Stimulated activated naive CD8-positive, alpha-beta T cell treated with anti-CD3 and anti-CD28 coated beads, Interleukin-15, Interleukin-2, amounts not matched to agents 100 U/mL and 50 U/mL, for 24 hours (primary cell): ENCODE measurements around the gene MAPK1IP1L.
A peak's percentile ranks its signal among the peaks of the same experiment; 100 is the strongest.
"Not testable (repeated sequence)": the region's sequence is repeated elsewhere in the genome, so short reads cannot be mapped to it uniquely, and the experiment has no call there.

Source experiments
- ATAC-seq: fragments of 150-1000 bp; cut with Tn5 transposase; one replicate; pipeline ENCODE4 v1.10.0; 2021
- DNase-seq: peaks from one replicate; pipeline ENCODE4 v3.0.0; 2021

The MAPK1IP1L gene

GRCh38 chr14:55057919-55058318 lies 6.5 kb downstream of the MAPK1IP1L start:
- DNase-seq (no peak), ATAC-seq (no peak)

- no peak for DNase-seq
- ATAC-seq, result no peak
Measured at GRCh38 chr14:55059333-55059732, 7.9 kb downstream of the MAPK1IP1L start.

- ATAC-seq, result no peak
- no peak for DNase-seq
Measured at GRCh38 chr14:55062517-55063351, 11.3 kb downstream of the MAPK1IP1L start.

GRCh38 chr14:55064896-55065295 lies 13.4 kb downstream of the MAPK1IP1L start:
- not testable (repeated sequence) for ATAC-seq, DNase-seq

GRCh38 chr14:55065411-55065810 lies 14.0 kb downstream of the MAPK1IP1L start:
- DNase-seq (no peak), ATAC-seq (no peak)

- DNase-seq (no peak), ATAC-seq (no peak)
Measured at GRCh38 chr14:55066223-55066622, 14.8 kb downstream of the MAPK1IP1L start.

GRCh38 chr14:55070981-55071411 lies 19.5 kb downstream of the MAPK1IP1L start:
- ATAC-seq, result no peak

GRCh38 chr14:55071870-55072640 lies 20.6 kb downstream of the MAPK1IP1L start:
- ATAC-seq (peak; percentile 89), DNase-seq (peak; percentile 19)

More at GRCh38 chr14:55070981-55071411, 19.5 kb downstream of the MAPK1IP1L start:
- DNase-seq, result no peak

- DNase-seq (no peak), ATAC-seq (no peak)
Measured at GRCh38 chr14:55073856-55074255, 22.4 kb downstream of the MAPK1IP1L start.

GRCh38 chr14:55074662-55075061 lies 23.2 kb downstream of the MAPK1IP1L start:
- no peak for DNase-seq
- no peak for ATAC-seq

- DNase-seq, result no peak
- no peak for ATAC-seq
Measured at GRCh38 chr14:55075628-55076175, 24.3 kb downstream of the MAPK1IP1L start.

- DNase-seq, result no peak
- peak; percentile 34 for ATAC-seq
Measured at GRCh38 chr14:55077170-55078151, 26.0 kb downstream of the MAPK1IP1L start.

GRCh38 chr14:55079961-55080360 lies 28.5 kb downstream of the MAPK1IP1L start:
- ATAC-seq, DNase-seq: not testable (repeated sequence)

GRCh38 chr14:55084401-55085059 lies 33.1 kb downstream of the MAPK1IP1L start:
- ATAC-seq (no peak), DNase-seq (no peak)

- DNase-seq (no peak), ATAC-seq (no peak)
Measured at GRCh38 chr14:55085060-55085660, 33.7 kb downstream of the MAPK1IP1L start.

- ATAC-seq, result no peak
Measured at GRCh38 chr14:55086938-55087337, 35.5 kb downstream of the MAPK1IP1L start.

GRCh38 chr14:55088356-55088755 lies 36.9 kb downstream of the MAPK1IP1L start:
- DNase-seq, result no peak
- no peak for ATAC-seq

More at GRCh38 chr14:55086938-55087337, 35.5 kb downstream of the MAPK1IP1L start:
- DNase-seq, result no peak

GRCh38 chr14:55092341-55092740 lies 40.9 kb downstream of the MAPK1IP1L start:
- ATAC-seq (no peak), DNase-seq (no peak)

- no peak for ATAC-seq
- no peak for DNase-seq
Measured at GRCh38 chr14:55094292-55095157, 43.1 kb downstream of the MAPK1IP1L start.
